ENCODE results near the gene CFAP46.

The CFAP46 gene

GRCh38 chr10:132940791-132941465 is 1.4 kb downstream of the CFAP46 start:
- Histone ChIP-seq H3F3A (ENCODE audit: insufficient read depth) (no peaks in the 10 kb centered on the region), H3K4me2 (ENCODE audit: low read depth, low read length, poor library complexity, severe bottlenecking) (no peak overlapping the region), H3K27me3 (ENCODE audit: low read length) (no peaks in the 10 kb centered on the region)

GRCh38 chr10:132939957-132940790 is 2.2 kb downstream of the CFAP46 start:
- Histone ChIP-seq H3K4me3 (ENCODE audit: insufficient read depth, low read length, poor library complexity, severe bottlenecking) (no peak overlapping the region), H3K36me3 (ENCODE audit: low read length) (no peaks in the 10 kb centered on the region), H3F3A (ENCODE audit: insufficient read depth) (no peaks in the 10 kb centered on the region), H3K9me3 (ENCODE audit: insufficient read depth, low read length) (no peaks in the 10 kb centered on the region), H4K20me1 (ENCODE audit: low read depth, low read length) (no peaks in the 10 kb centered on the region), H2AFZ (ENCODE audit: low read depth, low read length, severe bottlenecking) (no peak overlapping the region), H3K4me2 (ENCODE audit: low read depth, low read length, poor library complexity, severe bottlenecking) (no peak overlapping the region), H3K9ac (ENCODE audit: low read length) (no peak overlapping the region), H3K9me2 (replicated peaks; ENCODE audit: insufficient read depth, low read length) (no peaks in the 10 kb centered on the region), H3K79me2 (ENCODE audit: insufficient read depth, low read length) (no peaks in the 10 kb centered on the region), H3K27ac (ENCODE audit: low read depth, low read length) (no peak overlapping the region), H3K27me3 (ENCODE audit: low read length) (no peaks in the 10 kb centered on the region)
- TF ChIP-seq EZH2phosphoT487 (conservative IDR thresholded peaks at IDR 0.05; ENCODE audit: low read length), result no peak
- peak; percentile 21 for TF ChIP-seq CTCF (IDR thresholded peaks at IDR 0.05; ENCODE audit: insufficient read depth, low read length, poor library complexity, severe bottlenecking)

More at GRCh38 chr10:132940791-132941465, 1.4 kb downstream of the CFAP46 start:
- Histone ChIP-seq H2AFZ (ENCODE audit: low read depth, low read length, severe bottlenecking) (no peak overlapping the region), H3K9me3 (ENCODE audit: insufficient read depth, low read length) (no peaks in the 10 kb centered on the region), H3K27ac (ENCODE audit: low read depth, low read length) (no peak overlapping the region), H3K4me3 (ENCODE audit: insufficient read depth, low read length, poor library complexity, severe bottlenecking) (no peak overlapping the region), H3K9me2 (replicated peaks; ENCODE audit: insufficient read depth, low read length) (no peaks in the 10 kb centered on the region), H3K79me2 (ENCODE audit: insufficient read depth, low read length) (no peaks in the 10 kb centered on the region), H3K36me3 (ENCODE audit: low read length) (no peaks in the 10 kb centered on the region), H4K20me1 (ENCODE audit: low read depth, low read length) (no peaks in the 10 kb centered on the region), H3K9ac (ENCODE audit: low read length) (no peak overlapping the region)
- no peak for TF ChIP-seq EZH2phosphoT487 (conservative IDR thresholded peaks at IDR 0.05; ENCODE audit: low read length)
- no peak for TF ChIP-seq CTCF (IDR thresholded peaks at IDR 0.05; ENCODE audit: insufficient read depth, low read length, poor library complexity, severe bottlenecking)

DNA sequence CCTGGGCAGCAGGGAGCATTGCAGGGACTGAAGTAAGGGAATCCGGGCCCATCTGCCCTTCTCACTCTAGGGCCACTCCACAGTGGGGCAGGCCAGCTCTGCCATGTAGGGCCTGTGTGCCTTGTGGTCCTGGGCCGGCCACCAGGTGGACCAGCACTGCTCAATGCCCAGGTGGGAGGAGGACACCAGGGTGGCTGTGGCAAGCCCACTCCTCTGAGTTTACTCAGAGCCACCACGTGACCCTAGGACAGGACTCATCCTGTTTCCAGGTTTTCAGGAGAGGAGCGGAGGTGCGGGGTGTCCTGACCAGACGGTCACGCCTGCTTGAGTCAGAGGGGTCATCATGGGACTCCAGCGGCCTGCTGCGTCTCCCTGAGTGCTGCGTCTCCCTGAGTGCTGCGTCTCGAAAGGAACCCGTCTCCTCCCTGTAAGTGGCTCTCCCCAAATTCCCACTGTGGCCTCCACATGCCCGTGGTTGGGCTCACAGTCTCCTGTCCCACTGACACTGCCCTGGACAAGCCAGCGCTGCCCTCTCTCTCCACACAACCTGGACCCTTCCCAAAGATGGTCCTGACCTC is 2.9 kb downstream of the CFAP46 start:
- H3K36me3 ChIP-seq (ENCODE audit: low read length), result no peaks in the 10 kb centered on the region
- H2AFZ ChIP-seq (ENCODE audit: low read depth, low read length, severe bottlenecking), result no peak overlapping the region
- H3K79me2 ChIP-seq (ENCODE audit: insufficient read depth, low read length), result no peaks in the 10 kb centered on the region
- no peak overlapping the region for H3K4me3 ChIP-seq (ENCODE audit: insufficient read depth, low read length, poor library complexity, severe bottlenecking)
- H3K9me3 ChIP-seq (ENCODE audit: insufficient read depth, low read length), result no peaks in the 10 kb centered on the region
- no peak for TF ChIP-seq CTCF (IDR thresholded peaks at IDR 0.05; ENCODE audit: insufficient read depth, low read length, poor library complexity, severe bottlenecking)
- no peak for TF ChIP-seq EZH2phosphoT487 (conservative IDR thresholded peaks at IDR 0.05; ENCODE audit: low read length)
- no peaks in the 10 kb centered on the region for H3F3A ChIP-seq (ENCODE audit: insufficient read depth)
- H3K4me2 ChIP-seq (ENCODE audit: low read depth, low read length, poor library complexity, severe bottlenecking), result no peak overlapping the region
- H4K20me1 ChIP-seq (ENCODE audit: low read depth, low read length), result no peaks in the 10 kb centered on the region
- no peaks in the 10 kb centered on the region for H3K27me3 ChIP-seq (ENCODE audit: low read length)
- no peak overlapping the region for H3K27ac ChIP-seq (ENCODE audit: low read depth, low read length)
- no peaks in the 10 kb centered on the region for H3K9me2 ChIP-seq (replicated peaks; ENCODE audit: insufficient read depth, low read length)
- no peak overlapping the region for H3K9ac ChIP-seq (ENCODE audit: low read length)

Data from SU-DHL-6 (cell line).